ENCODE results near the gene GPC5.
A peak's percentile ranks its signal among the peaks of the same experiment; 100 is the strongest.
"Not testable (repeated sequence)": the region's sequence is repeated elsewhere in the genome, so short reads cannot be mapped to it uniquely, and the experiment has no call there.

The GPC5 gene
- total RNA-seq = 0 to 0.07 reads per million in 2 donors

GRCh38 chr13:91398413-91399188, at the start of gene GPC5:
Gene GPC5 (plus strand): TSS chr13:91398621.
- peak; percentile 62 to 82 (median 68) for DNase-seq

- DNase-seq = peak; percentile 83 to 94 (median 85)
Measured at GRCh38 chr13:91348906-91349435, 49.5 kb upstream of the GPC5 start.

GRCh38 chr13:91349992-91350911, 48.2 kb upstream of the GPC5 start:
- DNase-seq = no peak

GRCh38 chr13:91351123-91351522, 47.3 kb upstream of the GPC5 start:
- DNase-seq = no peak

GRCh38 chr13:91351980-91352379, 46.4 kb upstream of the GPC5 start:
- DNase-seq = no peak

GRCh38 chr13:91352891-91353290, 45.5 kb upstream of the GPC5 start:
- not testable (repeated sequence) for DNase-seq

- no peak for DNase-seq
Measured at GRCh38 chr13:91353494-91353893, 44.9 kb upstream of the GPC5 start.

GRCh38 chr13:91355099-91355825, 43.2 kb upstream of the GPC5 start:
- DNase-seq = no peak

GRCh38 chr13:91355826-91356710, 42.4 kb upstream of the GPC5 start:
- DNase-seq = no peak

- DNase-seq = no peak
Measured at GRCh38 chr13:91356919-91357612, 41.4 kb upstream of the GPC5 start.

- no peak for DNase-seq
Measured at GRCh38 chr13:91357613-91358386, 40.6 kb upstream of the GPC5 start.

GRCh38 chr13:91358387-91358782, 40.0 kb upstream of the GPC5 start:
- no peak for DNase-seq

- no peak for DNase-seq
Measured at GRCh38 chr13:91359111-91359510, 39.3 kb upstream of the GPC5 start.

GRCh38 chr13:91359631-91360030, 38.8 kb upstream of the GPC5 start:
- DNase-seq = no peak

- DNase-seq = no peak
Measured at GRCh38 chr13:91360246-91360751, 38.1 kb upstream of the GPC5 start.

- no peak for DNase-seq
Measured at GRCh38 chr13:91361755-91362271, 36.6 kb upstream of the GPC5 start.

- no peak for DNase-seq
Measured at GRCh38 chr13:91362908-91363307, 35.5 kb upstream of the GPC5 start.

- DNase-seq = no peak
Measured at GRCh38 chr13:91368101-91368500, 30.3 kb upstream of the GPC5 start.

GRCh38 chr13:91368676-91369440, 29.6 kb upstream of the GPC5 start:
- no peak for DNase-seq
